Peyer's patch (tissue), 4 donors: Measurements from ENCODE around the gene EFHD1. TPM values are rescaled to one million over a fixed set of nuclear protein-coding genes. Genes with fewer than 3 reads are reported as not detected.
A peak's percentile ranks its signal among the peaks of the same experiment; 100 is the strongest.

Source experiments
- DNase-seq, 3 donors: peaks; one replicate each; pipeline ENCODE4 v3.0.0-alpha.2; 2017 to 2019
- H3K27ac ChIP-seq, 4 donors: fragments of 200-600 bp; sonication (generic); one replicate each; pipeline ENCODE4 v1.5.1; 2016 to 2019
- H3K27me3 ChIP-seq, 2 donors: fragments of 200-600 bp; sonication (generic); one replicate each; pipeline ENCODE4 v1.5.1; 2019
- H3K36me3 ChIP-seq, 3 donors: fragments of 200-600 bp; sonication (generic); one replicate each; pipeline ENCODE4 v1.5.1; 2016 to 2019
- H3K4me1 ChIP-seq, 4 donors: fragments of 200-600 bp; sonication (generic); one replicate each; pipeline ENCODE4 v1.5.1; 2016 to 2019
- H3K4me3 ChIP-seq, 4 donors: fragments of 200-600 bp; sonication (generic); 1 replicate in 3 of 4; 2 replicates in 1 of 4; pipeline ENCODE4 v1.5.1; 2016 to 2019; ENCODE audit warnings: mild to moderate bottlenecking in 1 of 4
- H3K9me3 ChIP-seq, 4 donors: fragments of 200-600 bp; sonication (generic); one replicate each; pipeline ENCODE4 v1.5.1; 2016 to 2019; ENCODE audit warnings: mild to moderate bottlenecking in 1 of 4
- POLR2A ChIP-seq, 2 donors: fragments of 450-650 bp; IDR thresholded peaks; one replicate each; pipeline ENCODE4 v1.5.1; 2017; ENCODE audit warnings: antibody characterized with exemption in 2 of 2, mild to moderate bottlenecking in 2 of 2, moderate library complexity in 2 of 2
- total RNA-seq, 4 donors: library from RNA; depleted of rRNA; stranded (reverse); fragments of >200 nt; gene quantifications; one replicate each; pipeline ENCODE4 v1.1.0, GENCODE V29; 2016
- TF ChIP-seq, protein P1 (sequence below), 6 experiments: fragments of 450-650 bp in 4 of 6; fragments of 200-600 bp in 2 of 6; sonication (generic) in 1 of 6; IDR thresholded peaks; one replicate each; pipeline ENCODE4 v1.5.1; 2017 to 2019; ENCODE audit warnings: antibody characterized with exemption in 6 of 6, mild to moderate bottlenecking in 3 of 6, moderate library complexity in 1 of 6

Gene EFHD1
- total RNA-seq, 4 donors from 2014 or later, result 1.9 to 14.9 (median 8.9) TPM

DNA sequence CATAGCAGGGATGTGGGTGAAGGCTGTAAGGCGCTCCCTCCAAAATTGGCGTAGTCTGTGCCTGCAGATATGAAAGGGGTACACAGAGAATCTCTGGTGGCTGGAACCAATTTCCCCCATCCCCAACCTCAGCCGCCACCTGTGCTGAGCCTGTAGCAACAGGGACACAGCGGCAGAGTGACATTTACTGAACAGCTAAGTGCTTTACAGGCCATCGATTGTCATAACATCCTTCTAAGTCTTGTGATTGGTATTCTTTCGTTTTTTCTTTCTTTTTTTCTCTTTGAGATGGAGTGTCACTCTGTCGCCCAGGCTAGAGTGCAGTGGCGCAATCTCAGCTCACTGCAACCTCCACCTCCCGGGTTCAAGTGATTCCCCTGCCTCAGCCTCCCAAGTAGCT is 12.2 kb upstream of the EFHD1 start:
- no peaks in the 10 kb centered on the region for H3K9me3 ChIP-seq

GRCh38 chr2:232622563-232622962 is 10.8 kb upstream of the EFHD1 start:
- no peaks in the 10 kb centered on the region for H3K4me1 ChIP-seq
- no peak overlapping the region for H3K27ac ChIP-seq
- H3K27me3 ChIP-seq, result no peaks in the 10 kb centered on the region
- TF ChIP-seq, protein P1, sequence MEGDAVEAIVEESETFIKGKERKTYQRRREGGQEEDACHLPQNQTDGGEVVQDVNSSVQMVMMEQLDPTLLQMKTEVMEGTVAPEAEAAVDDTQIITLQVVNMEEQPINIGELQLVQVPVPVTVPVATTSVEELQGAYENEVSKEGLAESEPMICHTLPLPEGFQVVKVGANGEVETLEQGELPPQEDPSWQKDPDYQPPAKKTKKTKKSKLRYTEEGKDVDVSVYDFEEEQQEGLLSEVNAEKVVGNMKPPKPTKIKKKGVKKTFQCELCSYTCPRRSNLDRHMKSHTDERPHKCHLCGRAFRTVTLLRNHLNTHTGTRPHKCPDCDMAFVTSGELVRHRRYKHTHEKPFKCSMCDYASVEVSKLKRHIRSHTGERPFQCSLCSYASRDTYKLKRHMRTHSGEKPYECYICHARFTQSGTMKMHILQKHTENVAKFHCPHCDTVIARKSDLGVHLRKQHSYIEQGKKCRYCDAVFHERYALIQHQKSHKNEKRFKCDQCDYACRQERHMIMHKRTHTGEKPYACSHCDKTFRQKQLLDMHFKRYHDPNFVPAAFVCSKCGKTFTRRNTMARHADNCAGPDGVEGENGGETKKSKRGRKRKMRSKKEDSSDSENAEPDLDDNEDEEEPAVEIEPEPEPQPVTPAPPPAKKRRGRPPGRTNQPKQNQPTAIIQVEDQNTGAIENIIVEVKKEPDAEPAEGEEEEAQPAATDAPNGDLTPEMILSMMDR (IDR thresholded peaks at IDR 0.05), result no peak
- TF ChIP-seq POLR2A (IDR thresholded peaks at IDR 0.05), result no peak
- no peaks in the 10 kb centered on the region for H3K9me3 ChIP-seq
- DNase-seq, result no peak
- H3K4me3 ChIP-seq, result no peak overlapping the region
- H3K36me3 ChIP-seq, result no peaks in the 10 kb centered on the region

More for the DNA sequence above, 12.2 kb upstream of the EFHD1 start:
- Histone ChIP-seq H3K36me3 (no peaks in the 10 kb centered on the region), H3K4me3 (no peak overlapping the region), H3K4me1 (no peaks in the 10 kb centered on the region), H3K27me3 (no peaks in the 10 kb centered on the region), H3K27ac (no peak overlapping the region)
- TF ChIP-seq POLR2A (IDR thresholded peaks at IDR 0.05), result no peak
- TF ChIP-seq, protein P1 (IDR thresholded peaks at IDR 0.05), result no peak
- no peak for DNase-seq

DNA sequence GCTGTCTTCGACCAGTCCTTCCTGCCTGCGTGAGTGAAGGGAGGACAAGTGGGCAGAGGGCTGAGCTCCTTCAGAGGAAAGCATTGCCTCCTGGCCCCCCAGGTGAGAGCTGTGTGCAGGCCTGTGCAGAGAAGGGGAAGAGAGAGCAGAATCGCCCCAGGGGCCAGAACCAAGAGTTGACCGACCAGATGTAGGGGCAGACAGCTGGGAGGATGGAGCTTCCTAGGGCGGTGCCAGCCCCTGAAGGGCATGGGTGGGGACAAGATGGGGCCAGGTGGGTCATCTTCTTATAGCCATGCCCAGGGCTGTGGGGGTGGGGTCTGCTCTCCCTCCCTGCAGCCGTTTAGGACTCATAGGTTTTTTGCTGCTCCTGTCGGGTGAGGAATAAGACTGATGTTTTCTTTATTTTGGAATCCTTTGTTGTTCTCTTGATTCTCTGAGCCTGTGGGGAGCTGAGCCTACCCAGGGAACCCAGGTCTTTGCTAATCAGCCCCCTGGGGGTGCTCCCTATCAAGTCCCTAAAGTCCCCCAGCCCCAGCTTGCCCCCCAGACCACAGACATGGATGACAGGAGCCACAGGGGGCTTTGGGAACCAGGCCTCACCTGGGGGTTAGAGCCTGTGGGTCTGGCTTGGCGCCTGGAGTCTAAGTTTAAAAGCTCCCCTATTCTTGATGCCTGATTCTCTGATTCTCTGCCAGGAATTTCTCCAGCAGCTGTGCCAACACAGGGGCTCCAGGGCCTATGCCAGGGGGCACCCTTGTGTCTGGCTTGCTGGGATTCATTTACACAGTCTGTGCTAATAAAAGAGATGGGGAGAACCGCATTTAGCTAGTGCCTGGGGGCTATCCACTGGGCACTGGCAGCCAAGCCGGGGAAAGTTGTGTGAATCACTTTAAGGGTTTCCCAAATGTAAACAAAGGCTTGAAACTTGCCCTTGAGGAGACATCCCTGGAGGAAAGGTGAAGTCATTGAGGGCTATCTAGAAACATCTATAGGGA is 9.3 kb upstream of the EFHD1 start:
- Histone ChIP-seq H3K4me3 (no peak overlapping the region), H3K27me3 (no peaks in the 10 kb centered on the region), H3K27ac (no peak overlapping the region), H3K9me3 (no peaks in the 10 kb centered on the region), H3K36me3 (no peaks in the 10 kb centered on the region), H3K4me1 (no peaks in the 10 kb centered on the region)
- TF ChIP-seq, protein P1 (IDR thresholded peaks at IDR 0.05), result no peak
- TF ChIP-seq POLR2A (IDR thresholded peaks at IDR 0.05), result no peak
- no peak for DNase-seq

- Histone ChIP-seq H3K9me3 (no peaks in the 10 kb centered on the region), H3K27me3 (no peaks in the 10 kb centered on the region), H3K4me1 (no peaks in the 10 kb centered on the region), H3K27ac (no peak overlapping the region), H3K4me3 (no peak overlapping the region), H3K36me3 (no peaks in the 10 kb centered on the region)
- TF ChIP-seq, protein P1 (IDR thresholded peaks at IDR 0.05), result no peak
- TF ChIP-seq POLR2A (IDR thresholded peaks at IDR 0.05), result no peak
- DNase-seq, result no peak
Observed at GRCh38 chr2:232626584-232626983, 6.8 kb upstream of the EFHD1 start.

DNA sequence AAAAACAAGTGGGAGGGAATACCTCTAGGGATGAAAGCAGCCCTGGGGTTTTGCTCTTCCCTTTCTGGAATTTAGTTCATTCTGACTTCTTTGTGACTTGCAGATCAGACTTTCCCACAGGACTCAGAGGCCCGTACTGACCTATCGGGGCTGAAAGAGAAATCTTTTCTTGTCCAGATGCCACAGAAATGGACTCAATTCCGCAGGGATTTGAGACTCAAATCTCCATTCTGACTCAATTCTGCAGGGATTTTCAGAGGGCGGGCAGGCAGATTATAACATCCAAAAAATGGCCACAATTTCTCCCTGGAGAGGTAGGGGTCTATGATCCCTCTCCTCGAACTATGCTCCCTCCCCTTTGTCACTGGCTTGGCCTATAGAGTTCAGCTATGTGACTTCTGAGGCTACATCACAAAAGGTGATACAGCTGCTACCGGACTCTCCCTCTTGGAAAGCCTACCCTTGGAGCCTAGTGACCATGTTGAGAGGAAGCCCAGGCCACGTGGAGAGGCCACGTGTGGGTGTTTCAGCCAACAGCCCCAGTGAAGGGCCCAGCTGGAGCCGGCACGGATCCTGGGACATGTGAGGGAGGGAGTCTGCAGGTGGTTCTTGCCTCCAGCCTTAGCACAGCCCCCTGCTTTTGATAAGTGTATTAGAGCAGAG is 4.8 kb upstream of the EFHD1 start:
- Histone ChIP-seq H3K4me3 (no peak overlapping the region), H3K4me1 (peaks cover 0 to 12% (median 1%) of the 10 kb centered on the region in 4 donors), H3K27ac (peak overlapping the region in 3 of 4 donors; percentile 8 to 61 (median 57)), H3K9me3 (no peaks in the 10 kb centered on the region), H3K27me3 (peaks cover 0 to 18% of the 10 kb centered on the region in 2 donors), H3K36me3 (no peaks in the 10 kb centered on the region)
- TF ChIP-seq, protein P1 (IDR thresholded peaks at IDR 0.05), result no peak
- no peak for TF ChIP-seq POLR2A (IDR thresholded peaks at IDR 0.05)
- no peak for DNase-seq
